Measurements from ENCODE around the gene DBN1. TPM values are rescaled to one million over a fixed set of nuclear protein-coding genes. Genes with fewer than 3 reads are reported as not detected.
A peak's percentile ranks its signal among the peaks of the same experiment; 100 is the strongest.

The DBN1 gene
- total and polyA plus RNA-seq, 2 of the 8 experiments (the other 6 are each of a cell fraction or from before 2014, with no cell fraction given): 168 to 333 TPM

DNA sequence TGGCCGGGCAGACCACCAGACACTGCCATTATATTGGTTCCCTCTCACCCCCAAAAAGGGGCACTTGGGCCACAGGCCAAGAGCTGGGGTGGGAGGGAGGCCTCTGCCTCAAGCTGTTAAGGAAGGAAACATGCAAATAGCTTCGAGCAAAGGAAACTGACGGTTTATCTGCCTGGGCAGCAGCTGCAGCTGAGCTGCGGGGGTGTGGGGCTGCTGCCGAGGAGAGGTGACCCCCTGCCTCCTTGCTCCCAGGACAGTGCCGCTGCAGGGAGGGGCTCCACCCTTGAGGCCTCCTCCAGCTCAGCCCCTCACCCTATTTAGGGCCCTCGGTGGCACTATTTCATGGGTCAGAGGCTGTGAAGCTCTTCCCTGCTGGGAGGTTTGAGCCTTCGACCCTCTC is 35.4 kb upstream of the DBN1 start:
- Histone ChIP-seq H2BK120ac (replicated peaks; ENCODE audit: low read depth, low read length) (no peak overlapping the region), H2BK5ac (ENCODE audit: low read depth, low read length) (peak overlapping the region; percentile 71), H3K56ac (replicated peaks; ENCODE audit: insufficient read length, low read depth, low read length) (no peak overlapping the region), H2BK12ac (ENCODE audit: low read depth, low read length) (no peak overlapping the region; the same call in 1 of the 2 replicates), H3K79me1 (ENCODE audit: low read depth, low read length) (no peaks in the 10 kb centered on the region), H4K91ac (replicated peaks; ENCODE audit: insufficient read length, low read length) (no peak overlapping the region), H3K9me3 (ENCODE audit: insufficient read depth in 2 of 2, low read depth in 1 of 2, low read length in 1 of 2) (no peaks in the 10 kb centered on the region), H3K9ac (replicated peaks in 1 of 4; ENCODE audit: extremely low read depth in 1 of 4, low read depth in 3 of 4, low read length in 3 of 4) (no peak overlapping the region), H3K79me2 (ENCODE audit: control insufficient read depth in 1 of 2, insufficient read depth in 2 of 2, low read length in 2 of 2) (no peaks in the 10 kb centered on the region), H3K36me3 (ENCODE audit: control insufficient read depth in 2 of 4, insufficient read depth in 4 of 4, low read length in 3 of 4) (peaks cover 14 to 39% (median 31%) of the 10 kb centered on the region in 4 experiments), H2AK5ac (ENCODE audit: low read depth, low read length) (no peak overlapping the region), H3K18ac (ENCODE audit: extremely low read depth, low read length) (no peak overlapping the region), H3K23me2 (ENCODE audit: low read depth, low read length) (no peaks in the 10 kb centered on the region), H3K27me3 (replicated peaks in 1 of 4; ENCODE audit: control insufficient read depth in 3 of 4, extremely low read depth in 1 of 4, insufficient read depth in 3 of 4, low read length in 3 of 4) (no peaks in the 10 kb centered on the region), H3K14ac (ENCODE audit: insufficient read length) (no peak overlapping the region), H3K23ac (ENCODE audit: insufficient read length) (no peak overlapping the region), H3K4me2 (ENCODE audit: insufficient read depth in 1 of 2, low read depth in 2 of 2, low read length in 2 of 2) (no peak overlapping the region), H3K27ac (ENCODE audit: low read depth, low read length) (no peak overlapping the region), H2AFZ (ENCODE audit: low read length) (no peak overlapping the region), H3K4ac (replicated peaks; ENCODE audit: insufficient read length, low read depth, low read length) (no peak overlapping the region), H3K4me1 (replicated peaks in 1 of 4; ENCODE audit: control insufficient read depth in 3 of 4, insufficient read depth in 4 of 4, low read length in 3 of 4) (peaks cover 0 to 12% (median 9%) of the 10 kb centered on the region in 4 experiments; a peak in 5 of 7 replicates), H4K8ac (ENCODE audit: extremely low read depth, insufficient read depth, low read length) (peak overlapping the region; percentile 89; the same call in 1 of the 2 replicates), H2BK15ac (ENCODE audit: low read length) (0 out of 2 replicates have a peak overlapping the region, but pooled peaks have one; percentile 29), H4K5ac (ENCODE audit: insufficient read length, low read depth, low read length) (no peak overlapping the region), H2BK20ac (ENCODE audit: low read length) (no peak overlapping the region), H4K20me1 (replicated peaks in 1 of 2; ENCODE audit: control insufficient read depth in 1 of 2, insufficient read depth in 2 of 2, low read length in 2 of 2) (peaks cover 0 to 17% of the 10 kb centered on the region in 2 experiments), H3K4me3 (ENCODE audit: extremely low read depth in 1 of 4, insufficient read depth in 2 of 4, low read depth in 3 of 4, low read length in 4 of 4) (no peak overlapping the region)
- FAIRE-seq: no peak
- no peak for DNase-seq (ENCODE audit: low read depth in 1 of 2, low spot score in 2 of 2)
- ChIA-PET POLR2A (ENCODE audit: partially characterized antibody) (interaction anchor here (1.5 to 65.5 kb wide), 5 partner anchors 8 to 44 kb away, joined by 3 to 3349 read pairs (median 10); partner anchors contain the start of genes DBN1, DDX41, FAM193B and PDLIM7), CTCF (ENCODE audit: partially characterized antibody) (interaction anchor here (0.6 to 20.8 kb wide), 7 partner anchors 9 to 742 kb away, joined by 3 to 306 read pairs (median 3); partner anchors contain the start of gene PDLIM7)
- 92% methylated on average over 8 of the region's 8 CpGs; no CpG with 5 or more reads in 1 of the 2 experiments for WGBS, 2 experiments (ENCODE audit: extremely low coverage in 1 of 2, insufficient coverage in 1 of 2, insufficient read length in 1 of 2, insufficient replicate concordance in 2 of 2, low coverage in 1 of 2, low lambda C conversion rate in 2 of 2, missing lambda C conversion rate in 1 of 2)
- no peak for TF ChIP-seq CBX8 (IDR thresholded peaks at IDR 0.05; ENCODE audit: borderline replicate concordance, low read depth, low read length)
- no peak for TF ChIP-seq FOSL1 (IDR thresholded peaks at IDR 0.05; ENCODE audit: insufficient read depth, low read depth, low read length)
- no peak for TF ChIP-seq TEAD4 (IDR thresholded peaks at IDR 0.05; ENCODE audit: low read depth, low read length)
- no peak for TF ChIP-seq SUZ12 (IDR thresholded peaks at IDR 0.05; ENCODE audit: low read length)
- TF ChIP-seq SRF (IDR thresholded peaks at IDR 0.05; ENCODE audit: low read depth, low read length): no peak
- TF ChIP-seq, protein P1, sequence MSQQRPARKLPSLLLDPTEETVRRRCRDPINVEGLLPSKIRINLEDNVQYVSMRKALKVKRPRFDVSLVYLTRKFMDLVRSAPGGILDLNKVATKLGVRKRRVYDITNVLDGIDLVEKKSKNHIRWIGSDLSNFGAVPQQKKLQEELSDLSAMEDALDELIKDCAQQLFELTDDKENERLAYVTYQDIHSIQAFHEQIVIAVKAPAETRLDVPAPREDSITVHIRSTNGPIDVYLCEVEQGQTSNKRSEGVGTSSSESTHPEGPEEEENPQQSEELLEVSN (IDR thresholded peaks at IDR 0.05): no peak
- TF ChIP-seq HDAC2 (IDR thresholded peaks at IDR 0.05; ENCODE audit: borderline replicate concordance in 1 of 2, low read depth in 2 of 2, low read length in 2 of 2): no peak
- TF ChIP-seq MAFK (IDR thresholded peaks at IDR 0.05; ENCODE audit: low read depth, low read length): no peak
- no peak for TF ChIP-seq RNF2 (IDR thresholded peaks at IDR 0.05; ENCODE audit: borderline replicate concordance, low read depth, low read length, missing control alignments, poor library complexity, severe bottlenecking)
- TF ChIP-seq, protein P2, sequence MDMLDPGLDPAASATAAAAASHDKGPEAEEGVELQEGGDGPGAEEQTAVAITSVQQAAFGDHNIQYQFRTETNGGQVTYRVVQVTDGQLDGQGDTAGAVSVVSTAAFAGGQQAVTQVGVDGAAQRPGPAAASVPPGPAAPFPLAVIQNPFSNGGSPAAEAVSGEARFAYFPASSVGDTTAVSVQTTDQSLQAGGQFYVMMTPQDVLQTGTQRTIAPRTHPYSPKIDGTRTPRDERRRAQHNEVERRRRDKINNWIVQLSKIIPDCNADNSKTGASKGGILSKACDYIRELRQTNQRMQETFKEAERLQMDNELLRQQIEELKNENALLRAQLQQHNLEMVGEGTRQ (IDR thresholded peaks at IDR 0.05; ENCODE audit: low read length): no peak
- no peak for TF ChIP-seq GTF2F1 (IDR thresholded peaks at IDR 0.05; ENCODE audit: borderline replicate concordance, low read depth, low read length)
